HTR-8/SVneo (cell line): ENCODE measurements around the gene MEDAG.
A peak's percentile ranks its signal among the peaks of the same experiment; 100 is the strongest.

Experiments used
- DNase-seq: peaks from one replicate; pipeline ENCODE4 v3.0.0; 2011; ENCODE audit warnings: low spot score, mixed read lengths; ENCODE audit not compliant: insufficient read length
- FAIRE-seq: peaks from 2 replicates; lab custom pipeline; 2011; peaks lifted over from hg19 to GRCh38; lab: Jason Lieb, UNC

The MEDAG gene

GRCh38 chr13:30872276-30872594, 33.8 kb upstream of the MEDAG start:
- DNase-seq (no peak), FAIRE-seq (no peak)

DNA sequence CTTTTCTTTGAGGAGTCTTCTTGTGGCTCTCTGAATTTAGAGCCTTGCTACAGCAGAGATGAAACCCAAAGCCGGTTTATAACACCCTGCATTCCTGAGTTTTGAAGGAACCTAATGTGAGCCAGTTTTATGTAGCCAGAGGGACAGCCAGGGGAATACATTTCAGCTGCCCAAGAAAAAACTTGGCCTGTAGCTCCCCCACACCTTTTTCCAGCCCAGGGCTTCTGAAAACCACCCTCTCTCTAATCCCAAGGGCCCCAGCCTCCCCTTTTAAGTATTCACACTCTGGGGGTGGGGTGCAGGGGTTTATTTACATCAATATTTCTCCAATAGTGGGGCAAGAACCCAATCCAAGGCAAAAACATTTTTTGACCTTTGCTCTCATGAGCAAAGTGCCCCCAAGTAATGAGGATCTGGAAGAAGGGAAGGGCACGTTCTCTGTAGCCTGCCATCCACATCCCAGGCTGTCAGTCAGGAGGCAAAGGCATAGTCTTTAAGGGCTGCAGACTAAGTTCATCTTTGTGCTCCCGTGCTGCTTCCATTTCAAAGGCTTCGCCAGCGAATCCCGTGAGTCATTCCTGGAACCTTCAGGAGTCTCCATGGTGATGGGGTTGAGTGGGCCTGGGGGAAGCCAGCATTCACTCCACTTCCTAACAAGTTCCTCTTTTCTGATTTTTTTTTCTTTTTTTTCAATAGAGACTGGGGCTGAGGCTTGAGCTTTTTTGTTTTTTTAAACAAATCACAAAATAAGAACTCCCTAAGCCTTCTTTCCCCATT, 33.2 kb upstream of the MEDAG start:
- peak; percentile 46 for DNase-seq
- no peak for FAIRE-seq

GRCh38 chr13:30873499-30873898, 32.6 kb upstream of the MEDAG start:
- FAIRE-seq = no peak
- DNase-seq = no peak

DNA sequence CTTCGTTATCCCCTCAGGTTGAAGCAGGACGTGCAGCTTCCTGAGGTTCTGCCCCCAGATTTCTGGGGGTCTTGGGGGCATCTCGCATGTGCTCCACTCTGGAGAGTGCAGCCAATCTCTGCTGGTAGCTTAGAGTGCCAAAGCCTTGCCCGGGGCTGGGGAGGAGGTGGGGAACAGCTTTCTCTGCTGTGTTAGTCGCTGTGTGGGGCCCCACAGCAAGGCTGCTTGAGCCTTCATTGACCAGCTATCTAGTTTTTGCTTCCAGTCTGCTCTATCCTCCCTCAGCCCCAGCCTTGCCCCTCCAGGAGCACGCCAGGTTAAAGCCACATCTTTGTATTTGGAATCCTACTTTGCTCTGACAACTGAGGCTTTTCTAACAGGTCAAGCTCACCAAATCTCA, 32.0 kb upstream of the MEDAG start:
- DNase-seq (no peak), FAIRE-seq (no peak)

- FAIRE-seq (no peak), DNase-seq (no peak)
Measured at GRCh38 chr13:30874561-30874960, 31.5 kb upstream of the MEDAG start.

DNA sequence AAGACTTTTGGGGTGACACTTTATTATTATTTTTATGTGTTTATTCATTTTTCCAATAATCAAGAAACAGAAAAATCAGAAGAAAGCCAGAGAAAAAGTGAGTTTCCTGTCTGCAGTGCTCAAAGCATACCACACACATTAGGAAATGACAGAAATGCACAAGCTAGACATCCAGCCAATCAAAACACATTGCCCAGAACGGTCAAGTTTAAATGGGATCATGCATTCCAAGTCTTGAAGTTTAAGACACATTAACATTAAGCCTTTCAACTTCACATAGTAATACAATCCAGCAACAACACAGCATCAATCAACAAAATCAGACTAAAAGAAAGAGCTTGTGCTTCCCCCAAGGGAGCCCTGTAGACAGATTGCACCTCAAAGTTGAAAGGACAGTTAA, 28.7 kb upstream of the MEDAG start:
- FAIRE-seq (no peak), DNase-seq (no peak)

DNA sequence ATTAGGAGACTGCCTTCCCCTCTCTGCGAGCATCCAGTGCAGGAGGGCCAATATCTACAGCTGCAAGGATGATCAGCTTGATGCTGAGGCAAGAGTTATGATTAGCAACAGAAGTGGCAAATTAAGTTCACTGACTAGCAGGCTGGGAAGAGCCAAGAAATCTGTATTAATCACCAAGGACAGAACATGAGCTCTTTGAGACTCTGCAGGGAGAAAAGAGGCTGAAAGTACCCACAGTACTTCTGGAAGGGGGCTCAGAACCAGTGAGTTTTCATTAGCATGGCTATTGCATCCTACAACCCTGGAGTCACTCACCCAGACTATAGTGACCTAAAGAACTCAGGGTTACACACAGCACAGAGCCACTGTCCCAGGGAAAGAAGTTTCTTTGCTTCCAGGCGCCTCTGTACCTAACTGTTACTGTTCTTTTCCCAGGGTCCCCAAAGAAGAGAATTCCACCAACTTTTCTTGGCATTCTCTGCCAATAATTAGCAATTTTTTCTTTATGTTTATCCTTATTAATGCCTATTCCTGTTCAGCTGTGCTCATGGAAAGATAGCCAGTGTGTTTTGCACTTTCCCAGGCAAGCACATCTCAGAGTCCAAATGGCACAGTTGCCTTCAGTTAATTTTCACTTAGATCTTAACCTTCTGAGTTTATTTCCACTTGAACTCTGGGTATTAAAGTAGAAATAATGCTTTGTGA, 25.8 kb upstream of the MEDAG start:
- DNase-seq = no peak

GRCh38 chr13:30880856-30881155, 25.3 kb upstream of the MEDAG start:
- DNase-seq (no peak), FAIRE-seq (no peak)

More for the DNA sequence above, 25.8 kb upstream of the MEDAG start:
- FAIRE-seq = no peak

DNA sequence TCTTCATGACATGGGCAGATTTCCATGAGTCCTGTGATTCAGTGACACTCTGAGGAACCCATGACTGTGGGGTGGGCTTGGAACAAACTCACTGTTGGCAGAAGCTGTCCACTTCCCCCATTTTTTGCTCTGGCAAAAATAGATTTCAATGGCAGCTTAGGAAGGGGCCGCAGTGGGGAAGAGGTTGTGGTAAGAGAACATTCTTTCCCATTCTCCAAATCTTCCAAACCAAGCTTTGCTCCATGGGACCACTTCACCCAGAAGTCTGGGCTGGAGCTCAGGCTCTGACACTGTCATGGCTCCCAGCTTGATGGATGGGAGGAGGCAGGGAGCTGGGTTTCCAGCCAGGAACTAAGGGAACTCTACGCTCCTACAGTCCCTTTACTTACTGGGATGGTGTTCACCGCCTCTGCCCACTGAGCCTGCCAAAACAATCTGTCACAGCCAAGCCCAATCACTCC, 24.9 kb upstream of the MEDAG start:
- FAIRE-seq = no peak
- DNase-seq = no peak

DNA sequence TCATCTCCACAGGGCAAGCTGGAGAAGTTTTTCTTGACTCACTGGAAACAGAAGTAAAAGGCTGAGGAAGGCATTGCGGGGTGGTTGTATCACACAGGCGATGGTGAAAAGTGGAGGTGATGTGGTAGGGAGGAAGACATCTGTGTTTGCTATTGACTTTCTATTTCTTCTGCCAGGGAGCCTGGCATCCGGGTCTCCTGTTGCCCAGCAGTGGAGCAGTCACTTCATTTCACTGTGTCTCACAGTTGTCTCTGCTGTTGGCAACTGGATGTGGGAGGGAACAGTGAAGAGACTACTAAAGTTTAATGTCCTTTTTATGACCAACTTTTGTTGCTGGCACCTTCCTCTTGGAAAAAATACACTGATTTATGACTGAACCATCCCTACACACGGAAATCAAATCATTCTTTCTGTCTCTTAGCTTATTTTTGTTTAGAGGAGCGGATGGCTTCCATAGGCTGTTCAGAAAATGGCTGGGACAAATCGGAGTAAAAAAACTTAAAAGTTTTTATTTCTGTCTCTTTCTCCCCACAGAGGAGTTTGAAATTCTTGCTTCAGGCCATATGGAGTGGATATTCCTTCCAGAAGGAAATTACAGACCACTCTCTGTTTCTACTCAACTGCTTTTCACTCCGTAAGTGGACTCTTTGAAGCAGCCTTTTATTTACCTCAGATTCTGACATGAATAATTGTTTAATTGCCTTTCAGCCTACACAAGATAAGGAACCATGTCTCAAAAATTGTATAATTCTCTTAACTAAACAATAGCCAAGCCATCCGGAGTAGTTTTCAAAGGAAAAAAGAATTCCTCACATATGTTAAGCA, 23.8 kb upstream of the MEDAG start:
- FAIRE-seq = no peak
- DNase-seq = no peak

- DNase-seq (no peak), FAIRE-seq (no peak)
Measured at GRCh38 chr13:30882996-30883766, 22.9 kb upstream of the MEDAG start.

GRCh38 chr13:30884543-30884942, 21.5 kb upstream of the MEDAG start:
- FAIRE-seq (no peak), DNase-seq (no peak)

- FAIRE-seq (no peak), DNase-seq (no peak)
Measured at GRCh38 chr13:30889196-30889690, 16.8 kb upstream of the MEDAG start.

GRCh38 chr13:30892966-30893365, 13.1 kb upstream of the MEDAG start:
- no peak for FAIRE-seq
- DNase-seq = no peak

GRCh38 chr13:30895773-30896172, 10.3 kb upstream of the MEDAG start:
- DNase-seq = peak; percentile 57

GRCh38 chr13:30898070-30898469, 8.0 kb upstream of the MEDAG start:
- DNase-seq = no peak
- FAIRE-seq = no peak

More at GRCh38 chr13:30895773-30896172, 10.3 kb upstream of the MEDAG start:
- FAIRE-seq = no peak

GRCh38 chr13:30898678-30899241, 7.3 kb upstream of the MEDAG start:
- FAIRE-seq (no peak), DNase-seq (no peak)

- FAIRE-seq = no peak
Measured at GRCh38 chr13:30900436-30900835, 5.6 kb upstream of the MEDAG start.

GRCh38 chr13:30900952-30901749, 4.9 kb upstream of the MEDAG start:
- no peak for FAIRE-seq
- no peak for DNase-seq

More at GRCh38 chr13:30900436-30900835, 5.6 kb upstream of the MEDAG start:
- DNase-seq = no peak
